GM19467 (cell line): ENCODE measurements around the gene CD248.
"Not testable (repeated sequence)": the region's sequence is repeated elsewhere in the genome, so short reads cannot be mapped to it uniquely, and the experiment has no call there.

Experiments used
- ATAC-seq: cut with Tn5 transposase; IDR thresholded peaks from one replicate; pipeline ENCODE4 v1.9.1; 2021; ENCODE audit warnings: mild to moderate bottlenecking, moderate library complexity; ENCODE audit not compliant: unreplicated experiment

Gene CD248

DNA sequence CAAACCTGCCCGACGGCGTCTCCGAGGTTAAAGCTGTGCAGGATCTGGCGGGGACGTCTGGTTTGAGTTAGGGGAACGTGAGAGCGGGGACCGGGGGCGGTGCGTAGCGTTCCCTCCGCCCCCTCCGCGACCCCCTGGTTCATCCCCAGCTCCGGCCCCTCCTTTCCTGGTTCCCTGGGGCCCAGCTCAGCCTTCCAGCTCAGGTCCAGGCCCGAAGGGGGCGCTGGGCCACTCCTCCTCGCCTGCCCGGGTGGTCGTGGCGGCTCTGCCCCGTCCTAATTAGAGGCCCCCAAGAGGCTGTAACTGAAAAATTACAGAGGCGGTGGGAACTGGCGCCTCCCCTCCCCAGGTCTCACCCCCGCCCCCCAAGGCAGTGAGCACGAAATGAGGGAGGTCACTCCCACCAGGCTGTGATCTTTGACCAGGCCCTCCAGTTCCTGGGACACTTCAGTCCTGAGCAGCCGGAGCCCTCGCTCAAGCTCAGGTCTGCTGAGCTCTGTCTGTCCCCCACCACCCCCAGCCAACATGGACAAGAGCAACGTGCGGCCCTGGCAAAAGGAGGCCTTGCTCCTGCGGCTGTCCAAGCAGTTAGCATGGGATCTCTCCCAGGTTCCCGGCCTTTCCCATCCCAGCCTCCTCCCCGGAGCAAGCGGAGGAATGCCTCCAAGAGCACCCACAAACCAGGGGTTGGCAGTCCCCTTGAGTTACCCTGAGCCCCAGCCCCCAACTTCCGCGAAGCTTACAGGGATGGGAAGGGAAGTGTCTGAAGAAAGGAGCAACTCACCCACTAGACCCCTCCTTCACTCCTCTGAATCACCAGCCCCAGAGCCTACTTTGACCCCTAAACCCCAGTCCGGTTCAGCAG, 3.3 kb downstream of the CD248 start:
- no peak for ATAC-seq

- ATAC-seq = peak; percentile 42
Observed at GRCh38 chr11:66312549-66313320, 4.1 kb downstream of the CD248 start.

DNA sequence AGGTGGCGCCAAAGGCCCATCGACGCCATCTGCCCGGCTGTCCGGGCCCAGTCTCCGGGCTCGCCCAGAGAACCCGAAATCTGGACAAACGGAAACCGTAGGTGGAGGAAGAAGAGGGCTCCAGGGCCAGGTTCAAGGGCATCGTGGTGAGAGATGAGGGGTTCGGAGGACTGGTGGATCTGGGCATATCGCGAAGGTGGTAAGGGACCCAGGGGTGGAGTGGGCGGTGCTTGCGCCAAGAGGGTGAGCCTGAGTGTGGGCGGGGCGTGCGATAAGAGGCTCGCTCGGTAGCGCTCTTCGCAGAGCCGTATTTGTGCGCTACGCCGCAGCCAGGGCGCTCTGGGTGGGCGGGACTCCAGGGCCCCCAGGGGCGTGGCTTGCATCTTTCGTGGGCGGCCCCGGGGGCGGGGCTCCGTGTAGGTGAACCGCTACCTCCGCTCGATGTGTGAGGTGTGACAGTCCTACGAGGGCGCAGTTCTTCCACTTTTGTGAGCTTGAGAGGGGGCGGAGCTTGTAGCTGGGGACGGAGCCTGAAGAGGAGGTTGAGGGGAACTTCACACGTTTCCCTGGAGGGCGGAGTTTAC, 4.8 kb downstream of the CD248 start:
- peak; percentile 70 for ATAC-seq

GRCh38 chr11:66311470-66311964, 5.3 kb downstream of the CD248 start:
- ATAC-seq = no peak

- not testable (repeated sequence) for ATAC-seq
Observed at GRCh38 chr11:66310803-66311440, 5.9 kb downstream of the CD248 start.

GRCh38 chr11:66310324-66310723, 6.5 kb downstream of the CD248 start:
- ATAC-seq = no peak

DNA sequence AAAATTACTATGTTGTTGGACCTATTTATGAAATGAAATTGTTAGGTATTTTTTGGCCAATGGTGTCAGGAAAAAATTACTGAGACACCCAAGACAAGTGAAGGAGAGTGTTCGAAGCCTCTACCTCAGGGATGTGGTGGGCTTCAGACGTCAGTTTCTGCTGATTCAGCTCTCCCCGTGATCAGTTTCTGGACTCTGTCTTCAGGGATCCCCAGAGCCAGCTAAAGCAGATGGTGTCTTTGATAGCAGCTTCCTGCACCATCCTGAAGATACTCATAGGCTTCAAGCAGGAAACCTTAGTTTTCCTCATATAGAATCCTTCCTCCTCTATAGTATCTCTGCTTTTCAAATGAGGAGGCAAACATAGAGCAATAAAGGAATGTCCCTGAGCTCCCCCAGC, 7.4 kb downstream of the CD248 start:
- no peak for ATAC-seq

DNA sequence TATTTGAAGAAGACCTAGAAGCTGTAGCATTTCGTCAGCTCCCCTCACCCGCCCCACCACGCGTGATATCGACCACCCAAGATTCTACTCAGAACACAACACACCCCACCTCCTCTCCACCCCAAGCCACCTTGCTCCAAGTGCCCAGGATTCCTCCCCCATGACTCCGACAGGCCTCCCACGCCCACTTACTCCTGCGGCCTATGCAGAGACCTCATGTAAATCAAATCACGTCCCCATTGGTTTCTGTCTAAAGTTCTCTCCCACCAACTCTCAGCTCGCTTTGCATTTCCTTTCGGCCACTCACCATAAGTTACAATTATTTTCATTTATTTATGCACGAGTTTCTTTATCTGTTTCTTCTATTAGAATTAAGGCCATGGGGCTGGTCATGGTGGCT, 14.2 kb downstream of the CD248 start:
- no peak for ATAC-seq

DNA sequence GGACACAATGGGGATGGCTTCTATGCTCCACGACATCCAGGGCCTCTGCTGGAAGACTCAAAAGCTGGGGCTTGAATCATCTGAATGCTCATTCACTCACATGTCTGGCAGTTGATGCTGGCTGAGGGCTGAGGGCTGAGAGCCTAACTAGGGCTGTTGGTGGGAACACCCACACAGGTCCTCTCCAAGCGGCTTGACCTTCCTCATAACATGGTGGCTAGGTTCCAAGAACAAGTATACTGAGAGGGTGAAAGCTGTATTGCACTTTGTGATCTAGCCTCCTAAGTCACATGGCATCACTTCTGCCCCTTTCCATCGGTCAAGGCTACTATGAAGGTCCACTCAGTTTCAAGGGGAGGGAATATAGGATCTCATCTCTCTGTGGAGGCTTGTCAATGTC, 17.7 kb downstream of the CD248 start:
- ATAC-seq = no peak

GRCh38 chr11:66297610-66298009, 19.2 kb downstream of the CD248 start:
- no peak for ATAC-seq

- ATAC-seq = no peak
Observed at GRCh38 chr11:66294626-66295620, 21.9 kb downstream of the CD248 start.

GRCh38 chr11:66293777-66294625, 22.8 kb downstream of the CD248 start:
- ATAC-seq = no peak

- ATAC-seq = no peak
Observed at GRCh38 chr11:66293352-66293751, 23.5 kb downstream of the CD248 start.

DNA sequence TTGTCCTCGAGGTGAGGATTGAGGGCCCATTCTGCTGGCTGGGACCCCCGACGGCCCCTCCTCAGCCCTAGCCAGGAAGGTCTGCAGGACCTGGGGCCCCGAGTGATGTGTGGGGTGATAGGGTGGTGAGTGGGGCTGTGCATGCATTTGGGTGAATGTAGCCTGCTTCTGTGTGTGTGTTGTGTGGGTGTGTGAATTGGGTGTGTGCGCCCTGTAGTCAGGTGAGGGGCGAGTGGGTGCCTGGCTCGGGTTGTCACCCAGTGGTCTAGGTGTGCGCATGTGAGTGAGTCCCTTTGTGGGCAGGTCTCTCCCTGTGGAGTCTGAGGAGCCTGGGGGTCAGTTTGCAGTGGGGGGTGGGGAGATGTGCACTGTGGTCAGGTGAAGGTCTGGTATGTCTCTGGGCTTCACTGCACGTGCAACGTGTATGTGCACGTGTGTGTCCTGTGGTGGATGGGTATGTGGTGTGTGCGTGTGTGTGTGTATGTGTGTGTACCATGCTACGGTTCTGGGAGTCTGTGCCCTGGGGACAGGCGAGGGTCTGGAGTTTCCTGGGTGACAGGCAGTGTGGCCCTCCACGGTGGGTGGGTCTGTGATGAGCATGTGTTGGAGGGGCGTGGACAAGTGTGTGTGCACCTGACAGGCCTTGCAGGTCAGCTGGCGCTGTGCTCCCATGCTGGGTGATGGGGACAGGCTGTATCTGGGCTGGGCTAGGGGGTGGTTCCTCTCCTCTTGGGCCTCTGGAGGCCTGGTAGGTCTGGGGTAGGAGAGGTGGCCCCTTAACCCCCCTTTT, 24.1 kb downstream of the CD248 start:
- no peak for ATAC-seq

- ATAC-seq = no peak
Observed at GRCh38 chr11:66291706-66292542, 24.9 kb downstream of the CD248 start, which contains the start of gene TMEM151A. Gene TMEM151A, plus strand, starts transcription at chr11:66291894. Its CDS starts 120 bp downstream, at chr11:66292014.

DNA sequence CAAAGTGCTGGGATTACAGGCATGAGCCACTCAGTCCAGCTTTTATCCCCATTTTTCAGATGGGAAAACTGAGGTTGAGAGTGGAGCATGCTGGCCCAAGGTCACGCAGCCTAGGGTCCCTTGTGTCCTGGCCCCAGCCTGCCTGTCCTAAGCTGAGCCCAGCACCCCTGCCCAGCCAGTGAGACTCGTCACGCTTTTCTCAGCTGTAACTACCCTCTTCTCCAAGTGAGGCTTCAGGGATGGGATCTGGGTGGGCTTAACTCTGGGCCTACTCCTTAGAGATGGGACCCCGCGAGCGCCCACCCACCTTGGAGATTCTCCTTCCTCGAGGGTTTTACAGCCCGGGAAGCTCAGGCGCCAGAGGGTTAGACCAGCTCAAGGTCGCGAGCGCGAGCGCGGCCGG, 25.5 kb downstream of the CD248 start:
- no peak for ATAC-seq

- no peak for ATAC-seq
Observed at GRCh38 chr11:66290330-66290621, 26.6 kb downstream of the CD248 start.
